Fibroblast of lung (primary cell): ENCODE data around the gene CTU1. TPM values are rescaled to one million over a fixed set of nuclear protein-coding genes. Genes with fewer than 3 reads are reported as not detected.

Source experiments
- DNase-seq, 2 donors: peaks; one replicate each; pipeline versions ENCODE4 v3.0.0 to v3.0.0-alpha.2; 2010; ENCODE audit warnings: low read depth in 2 of 2
- H2AFZ ChIP-seq: 2 replicates; pipeline ENCODE4 v1.5.1; 2012; ENCODE audit warnings: low read length, control low read depth, inconsistent platforms
- H3K27ac ChIP-seq: 2 replicates; pipeline ENCODE4 v1.5.1; 2011; ENCODE audit warnings: low read length, control low read depth; ENCODE audit not compliant: insufficient read depth
- H3K27me3 ChIP-seq: 2 replicates; pipeline ENCODE4 v1.5.1; 2011; ENCODE audit warnings: mild to moderate bottlenecking, low read length; ENCODE audit not compliant: control insufficient read depth, insufficient read depth
- H3K36me3 ChIP-seq: 2 replicates; pipeline ENCODE4 v1.5.1; 2011; ENCODE audit warnings: low read length; ENCODE audit not compliant: control insufficient read depth, insufficient read depth
- H3K4me1 ChIP-seq: 2 replicates; pipeline ENCODE4 v1.5.1; 2011; ENCODE audit warnings: low read length; ENCODE audit not compliant: control insufficient read depth, insufficient read depth; ENCODE audit errors: extremely low read depth
- H3K4me2 ChIP-seq: 2 replicates; pipeline ENCODE4 v1.5.1; 2011; ENCODE audit warnings: low read length, control low read depth; ENCODE audit not compliant: insufficient read depth; ENCODE audit errors: extremely low read depth
- H3K4me3 ChIP-seq, 4 experiments: fragments of 200-600 bp in 1 of 4; sonication (generic) in 1 of 4; replicated peaks in 1 of 4; 2 replicates each; pipeline ENCODE4 v1.5.1; 2011 to 2016; ENCODE audit warnings: low read length in 4 of 4, low read depth in 3 of 4, mild to moderate bottlenecking in 3 of 4, control low read depth in 2 of 4, inconsistent platforms in 1 of 4, mixed read lengths in 1 of 4; ENCODE audit not compliant: insufficient read depth in 1 of 4; ENCODE audit errors: control extremely low read depth in 1 of 4
- H3K79me2 ChIP-seq: 2 replicates; pipeline ENCODE4 v1.5.1; 2012; ENCODE audit warnings: mild to moderate bottlenecking, low read length, inconsistent platforms; ENCODE audit not compliant: control insufficient read depth, insufficient read depth
- H3K9ac ChIP-seq: 2 replicates; pipeline ENCODE4 v1.5.1; 2011; ENCODE audit warnings: mild to moderate bottlenecking, low read length, control low read depth; ENCODE audit not compliant: insufficient read depth
- H3K9me3 ChIP-seq: 2 replicates; pipeline ENCODE4 v1.5.1; 2012; ENCODE audit warnings: low read depth, low read length; ENCODE audit not compliant: control insufficient read depth, insufficient read depth
- H4K20me1 ChIP-seq: 2 replicates; pipeline ENCODE4 v1.5.1; 2011; ENCODE audit warnings: low read length; ENCODE audit not compliant: control insufficient read depth, insufficient read depth; ENCODE audit errors: extremely low read depth
- EZH2 ChIP-seq: IDR thresholded peaks from 2 replicates; pipeline ENCODE4 v1.5.1; 2012; ENCODE audit warnings: low read length, control low read depth, mild to moderate bottlenecking; ENCODE audit errors: missing control alignments
- polyA plus RNA-seq, 2 donors: library from polyadenylated mRNA; depleted of rRNA in 1 of 2; stranded (reverse) in 1 of 2; unstranded in 1 of 2; fragments of >200 nt; gene quantifications; 2 replicates each; pipeline ENCODE4 v1.2.1, GENCODE V29; 2011 to 2012; ENCODE audit warnings: missing spikeins in 1 of 2
- total RNA-seq: library from RNA; depleted of rRNA; stranded (reverse); fragments of >200 nt; gene quantifications from 2 replicates; pipeline ENCODE4 v1.2.1, GENCODE V29; 2014
- TF ChIP-seq, protein P1 (sequence below), 2 donors: IDR thresholded peaks in 1 of 2; conservative IDR thresholded peaks in 1 of 2; 1 replicate in 1 of 2; 2 replicates in 1 of 2; pipeline ENCODE4 v1.5.1; 2011 to 2012; ENCODE audit warnings: low read length in 2 of 2, control low read depth in 1 of 2, inconsistent platforms in 1 of 2, low read depth in 1 of 2, mild to moderate bottlenecking in 1 of 2

CTU1 gene
- total and polyA plus RNA-seq, 2 donors (not counting 1 experiment from before 2014, with no cell fraction given): 1.2 to 8.1 TPM

DNA sequence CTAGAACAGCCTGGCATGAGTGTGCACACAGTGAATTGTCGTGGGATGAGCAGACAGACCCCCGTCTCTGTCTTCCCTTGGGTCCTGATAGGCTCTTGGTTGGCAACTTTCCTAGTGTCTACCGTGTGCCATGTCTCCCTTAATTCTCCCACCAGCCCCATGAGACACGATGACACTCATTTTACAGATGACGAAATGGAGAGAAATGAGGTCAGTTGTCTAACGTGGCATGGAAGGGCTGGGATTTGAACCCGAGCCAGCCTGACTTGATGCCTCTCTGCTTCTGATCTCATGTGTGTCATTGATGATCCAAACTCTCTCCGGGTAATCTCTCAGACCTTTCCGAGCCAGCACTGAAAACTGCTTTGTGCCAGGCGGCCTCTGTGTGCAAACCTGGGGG lies 17.1 kb downstream of the CTU1 start:
- H3K9me3 ChIP-seq: no peaks in the 10 kb centered on the region
- no peaks in the 10 kb centered on the region for H4K20me1 ChIP-seq
- no peak overlapping the region for H3K27ac ChIP-seq
- no peaks in the 10 kb centered on the region for H3K27me3 ChIP-seq
- no peaks in the 10 kb centered on the region for H3K79me2 ChIP-seq
- H3K9ac ChIP-seq: no peak overlapping the region
- no peak overlapping the region for H2AFZ ChIP-seq
- H3K4me2 ChIP-seq: no peak overlapping the region
- no peaks in the 10 kb centered on the region for H3K36me3 ChIP-seq
- no peak for DNase-seq
- no peak overlapping the region for H3K4me3 ChIP-seq
- H3K4me1 ChIP-seq: no peaks in the 10 kb centered on the region
- TF ChIP-seq EZH2: no peak
- TF ChIP-seq, protein P1, sequence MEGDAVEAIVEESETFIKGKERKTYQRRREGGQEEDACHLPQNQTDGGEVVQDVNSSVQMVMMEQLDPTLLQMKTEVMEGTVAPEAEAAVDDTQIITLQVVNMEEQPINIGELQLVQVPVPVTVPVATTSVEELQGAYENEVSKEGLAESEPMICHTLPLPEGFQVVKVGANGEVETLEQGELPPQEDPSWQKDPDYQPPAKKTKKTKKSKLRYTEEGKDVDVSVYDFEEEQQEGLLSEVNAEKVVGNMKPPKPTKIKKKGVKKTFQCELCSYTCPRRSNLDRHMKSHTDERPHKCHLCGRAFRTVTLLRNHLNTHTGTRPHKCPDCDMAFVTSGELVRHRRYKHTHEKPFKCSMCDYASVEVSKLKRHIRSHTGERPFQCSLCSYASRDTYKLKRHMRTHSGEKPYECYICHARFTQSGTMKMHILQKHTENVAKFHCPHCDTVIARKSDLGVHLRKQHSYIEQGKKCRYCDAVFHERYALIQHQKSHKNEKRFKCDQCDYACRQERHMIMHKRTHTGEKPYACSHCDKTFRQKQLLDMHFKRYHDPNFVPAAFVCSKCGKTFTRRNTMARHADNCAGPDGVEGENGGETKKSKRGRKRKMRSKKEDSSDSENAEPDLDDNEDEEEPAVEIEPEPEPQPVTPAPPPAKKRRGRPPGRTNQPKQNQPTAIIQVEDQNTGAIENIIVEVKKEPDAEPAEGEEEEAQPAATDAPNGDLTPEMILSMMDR (conservative IDR thresholded peaks at IDR 0.05 in 1 of 2, IDR thresholded peaks at IDR 0.05 in 1 of 2; ENCODE audit: low read depth in 1 of 2, low read length in 2 of 2): no peak

DNA sequence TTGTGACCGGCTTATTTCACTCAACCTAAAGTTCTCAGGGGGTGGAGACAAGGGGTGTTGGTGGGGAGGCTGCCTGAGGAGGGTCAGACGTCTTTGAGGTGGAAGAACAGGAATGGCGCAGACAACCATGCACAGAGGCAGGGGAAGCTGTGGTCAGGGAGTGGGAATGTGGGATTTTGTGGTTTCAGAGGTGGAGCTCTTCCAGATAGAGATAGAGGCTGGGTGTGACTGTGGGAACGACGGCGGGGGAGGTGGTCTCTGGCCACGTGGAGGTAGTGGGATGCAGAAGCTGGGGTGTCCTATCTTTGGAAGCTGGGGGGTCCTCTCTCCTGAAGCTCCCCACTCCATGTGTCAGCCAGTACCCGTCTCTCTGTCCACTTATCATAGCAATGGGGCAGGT lies 17.7 kb downstream of the CTU1 start:
- Histone ChIP-seq H3K27ac (no peak overlapping the region), H3K36me3 (no peaks in the 10 kb centered on the region), H4K20me1 (no peaks in the 10 kb centered on the region), H3K9ac (no peak overlapping the region), H3K4me3 (no peak overlapping the region), H2AFZ (no peak overlapping the region), H3K9me3 (no peaks in the 10 kb centered on the region), H3K4me2 (no peak overlapping the region), H3K27me3 (no peaks in the 10 kb centered on the region), H3K79me2 (no peaks in the 10 kb centered on the region), H3K4me1 (no peaks in the 10 kb centered on the region)
- TF ChIP-seq, protein P1 (conservative IDR thresholded peaks at IDR 0.05 in 1 of 2, IDR thresholded peaks at IDR 0.05 in 1 of 2; ENCODE audit: low read depth in 1 of 2, low read length in 2 of 2): no peak
- TF ChIP-seq EZH2: no peak
- DNase-seq: peak in 1 of 2 donors; percentile 10

DNA sequence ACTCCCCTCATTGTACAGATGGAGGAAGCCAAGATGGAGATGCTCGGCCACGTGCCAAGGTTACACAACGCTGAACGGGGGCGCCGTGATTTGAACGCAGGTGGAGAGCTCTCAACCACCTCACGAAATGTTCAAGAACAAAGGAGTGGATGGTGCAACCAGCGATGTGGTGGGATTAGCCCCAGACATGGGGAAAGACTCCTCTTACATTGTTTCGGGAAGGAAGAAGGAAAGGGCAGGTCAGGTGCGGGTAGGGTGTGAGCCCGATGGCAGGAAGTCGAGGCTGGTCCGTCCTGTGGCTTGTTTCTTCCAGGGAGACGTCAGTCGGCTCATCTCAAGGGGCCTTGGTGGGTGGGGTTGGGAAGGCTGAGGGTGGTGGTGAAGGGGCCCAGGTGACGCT lies 18.4 kb downstream of the CTU1 start:
- no peaks in the 10 kb centered on the region for H3K9me3 ChIP-seq
- H2AFZ ChIP-seq: no peak overlapping the region
- DNase-seq: no peak
- H3K27ac ChIP-seq: no peak overlapping the region
- no peak overlapping the region for H3K4me3 ChIP-seq
- no peak for TF ChIP-seq EZH2
- TF ChIP-seq, protein P1 (conservative IDR thresholded peaks at IDR 0.05 in 1 of 2, IDR thresholded peaks at IDR 0.05 in 1 of 2; ENCODE audit: low read depth in 1 of 2, low read length in 2 of 2): no peak
- no peak overlapping the region for H3K4me2 ChIP-seq
- no peaks in the 10 kb centered on the region for H3K4me1 ChIP-seq
- H3K36me3 ChIP-seq: no peaks in the 10 kb centered on the region
- H4K20me1 ChIP-seq: no peaks in the 10 kb centered on the region
- H3K27me3 ChIP-seq: no peaks in the 10 kb centered on the region
- H3K9ac ChIP-seq: no peak overlapping the region
- no peaks in the 10 kb centered on the region for H3K79me2 ChIP-seq
